ENCODE data around the gene ASXL2. TPM values are rescaled to one million over a fixed set of nuclear protein-coding genes. Genes with fewer than 3 reads are reported as not detected.
"Not testable (repeated sequence)": the region's sequence is repeated elsewhere in the genome, so short reads cannot be mapped to it uniquely, and the experiment has no call there.

Gene ASXL2
- total and polyA plus RNA-seq, 4 experiments from 2014 or later = 6.3 to 63.6 (median 33.1) TPM

DNA sequence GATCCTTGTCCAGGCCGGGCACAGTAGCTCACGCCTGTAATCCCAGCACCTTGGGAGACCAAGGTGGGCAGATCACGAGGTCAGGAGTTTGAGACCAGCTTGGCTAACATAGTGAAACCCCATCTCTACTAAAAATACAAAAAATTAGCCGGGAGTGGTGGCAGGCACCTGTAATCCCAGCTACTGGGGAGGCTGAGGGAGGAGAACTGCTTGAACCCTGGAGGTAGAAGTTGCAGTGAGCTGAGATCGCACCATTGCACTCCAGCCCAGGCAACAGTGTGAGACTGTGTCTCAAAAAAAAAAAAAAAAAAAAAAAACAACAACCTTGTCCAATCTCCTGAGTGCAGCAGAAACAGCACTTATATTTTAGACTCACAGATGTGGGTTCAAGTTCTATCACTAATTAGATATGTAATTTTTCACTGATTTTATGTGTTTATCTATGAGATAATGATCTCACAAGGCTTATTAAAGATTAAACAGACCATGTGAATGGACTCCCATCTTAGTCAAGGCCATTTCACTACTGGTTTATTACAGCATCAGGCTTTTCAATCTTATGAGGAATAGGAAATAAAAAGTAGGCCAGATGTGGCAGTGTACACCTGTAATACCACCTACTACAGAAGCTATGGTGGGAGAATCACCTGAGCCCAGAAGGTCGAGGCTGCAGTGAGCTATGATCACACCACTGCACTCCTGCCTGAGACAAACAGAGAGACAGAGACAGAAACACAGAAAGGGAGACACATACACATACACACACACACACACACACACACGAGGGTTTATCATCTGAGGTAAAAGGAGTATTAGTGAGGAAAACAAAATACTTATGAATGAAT, 49.5 kb downstream of the ASXL2 start:
- H3K4me1 Mint-ChIP-seq = peaks cover 37 to 75% (median 60%) of the 10 kb centered on the region in 4 donors
- not testable (repeated sequence) for H3K9me3 Mint-ChIP-seq; H3K9me3 ChIP-seq (ENCODE audit: control insufficient read depth in 1 of 2, low read length in 2 of 2); H3K4me3 ChIP-seq (ENCODE audit: low read length in 2 of 2); H3K27me3 ChIP-seq (ENCODE audit: insufficient read depth, low read length); H3K27ac ChIP-seq (ENCODE audit: low read depth, low read length); H3K36me3 ChIP-seq (ENCODE audit: insufficient read depth, low read length); DNase-seq; H3K27me3 Mint-ChIP-seq
- intact Hi-C loops (cut with micrococcal nuclease) = loop anchor here (5.0 kb wide), 1 partner anchor 36 kb away; no protein-coding TSS in a partner anchor
- ChIA-PET CTCF (ENCODE audit: partially characterized antibody) (interaction anchor here (4.8 kb wide), 1 partner anchor 24 kb away, joined by 29 read pairs; no protein-coding TSS in a partner anchor), POLR2A (ENCODE audit: partially characterized antibody) (interaction anchor here (0.6 kb wide), 2 partner anchors 32 to 145 kb away, joined by 3 read pairs; no protein-coding TSS in a partner anchor)
- H3K4me1 ChIP-seq (ENCODE audit: insufficient read depth, low read length) = peaks cover 55% of the 10 kb centered on the region
- peak overlapping the region in 3 of 7 donors; percentile 43 to 63 (median 60) for H3K27ac Mint-ChIP-seq
- H3K4me3 Mint-ChIP-seq = peak overlapping the region in 2 of 8 donors; percentile 10 to 23
- peaks cover 17 to 31% of the 10 kb centered on the region in 2 donors for H3K36me3 Mint-ChIP-seq

DNA sequence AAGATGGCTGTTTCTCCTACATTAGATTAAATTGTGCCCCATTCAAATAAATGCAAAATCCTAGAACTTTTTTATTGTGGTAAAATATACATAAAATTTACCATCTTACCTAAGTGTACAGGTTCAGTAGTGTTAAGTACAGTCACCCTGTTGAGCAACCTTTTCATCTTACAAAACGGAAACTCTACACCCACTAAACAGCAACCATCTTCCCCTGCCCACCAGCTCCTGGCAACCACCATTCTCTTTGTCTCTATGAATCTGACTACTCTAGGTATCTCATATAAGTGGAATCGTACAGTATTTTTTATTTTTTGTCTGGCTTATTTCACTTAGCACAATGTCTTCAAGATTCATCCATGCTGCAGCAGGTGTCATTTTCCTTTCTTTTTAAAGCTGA, 53.0 kb downstream of the ASXL2 start:
- Histone ChIP-seq H3K36me3 (ENCODE audit: insufficient read depth, low read length) (no peaks in the 10 kb centered on the region), H3K9me3 (ENCODE audit: control insufficient read depth in 1 of 2, low read length in 2 of 2) (no peaks in the 10 kb centered on the region), H3K27me3 (ENCODE audit: insufficient read depth, low read length) (no peaks in the 10 kb centered on the region), H3K27ac (ENCODE audit: low read depth, low read length) (no peak overlapping the region), H3K4me1 (ENCODE audit: insufficient read depth, low read length) (peaks cover 55% of the 10 kb centered on the region), H3K4me3 (ENCODE audit: low read length in 2 of 2) (no peak overlapping the region)
- intact Hi-C loops (cut with micrococcal nuclease) = loop anchor here (5.0 kb wide), 1 partner anchor 33 kb away; no protein-coding TSS in a partner anchor
- DNase-seq = peak; percentile 42 to 64 (median 52)
- Mint-ChIP-seq H3K4me1 (peaks cover 47 to 75% (median 58%) of the 10 kb centered on the region in 4 donors), H3K27me3 (no peaks in the 10 kb centered on the region), H3K9me3 (peaks cover 0 to 3% (median 0%) of the 10 kb centered on the region in 8 donors), H3K4me3 (peak overlapping the region; percentile 17 to 76 (median 68)), H3K36me3 (peaks cover 8 to 14% of the 10 kb centered on the region in 2 donors), H3K27ac (peak overlapping the region; percentile 33 to 84 (median 71))
- ChIA-PET POLR2A (ENCODE audit: partially characterized antibody) (interaction anchor here (0.6 to 1.2 kb wide), 4 partner anchors 13 to 54 kb away, joined by 3 to 6 read pairs (median 4); partner anchors contain the start of gene ASXL2), CTCF (ENCODE audit: partially characterized antibody) (interaction anchor here (1.9 to 4.8 kb wide), 2 partner anchors 14 to 28 kb away, joined by 7 to 29 read pairs; no protein-coding TSS in a partner anchor)

DNA sequence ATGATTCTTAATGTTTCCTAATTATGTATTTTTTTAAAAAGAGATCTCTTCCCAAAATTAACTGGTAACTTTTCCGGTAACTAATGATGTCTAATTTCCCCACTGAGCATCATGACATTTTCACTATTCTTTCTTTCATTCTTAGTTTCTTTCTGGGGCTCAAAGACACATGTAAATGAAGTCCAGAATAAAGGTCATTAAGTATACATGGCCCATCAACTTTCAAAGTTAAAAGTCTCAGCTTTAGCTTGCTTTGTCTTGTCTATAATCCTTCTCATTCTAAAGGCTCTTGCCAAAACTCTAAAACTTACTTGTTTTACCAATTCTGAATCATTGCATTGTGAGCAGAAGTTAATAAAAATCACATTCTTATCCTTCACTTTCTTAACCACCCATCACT, 53.6 kb downstream of the ASXL2 start:
- no peaks in the 10 kb centered on the region for H3K27me3 Mint-ChIP-seq
- H3K27ac Mint-ChIP-seq = peak overlapping the region; percentile 33 to 84 (median 71)
- DNase-seq = no peak
- Histone ChIP-seq H3K9me3 (ENCODE audit: control insufficient read depth in 1 of 2, low read length in 2 of 2) (no peaks in the 10 kb centered on the region), H3K27me3 (ENCODE audit: insufficient read depth, low read length) (no peaks in the 10 kb centered on the region), H3K4me3 (ENCODE audit: low read length in 2 of 2) (no peak overlapping the region), H3K4me1 (ENCODE audit: insufficient read depth, low read length) (peaks cover 53% of the 10 kb centered on the region), H3K36me3 (ENCODE audit: insufficient read depth, low read length) (no peaks in the 10 kb centered on the region), H3K27ac (ENCODE audit: low read depth, low read length) (no peak overlapping the region)
- ChIA-PET POLR2A (ENCODE audit: partially characterized antibody) (interaction anchor here (1.2 kb wide), 1 partner anchor 54 kb away, joined by 6 read pairs; the partner anchor contains the start of gene ASXL2), CTCF (ENCODE audit: partially characterized antibody) (interaction anchor here (1.3 to 4.8 kb wide), 2 partner anchors 14 to 28 kb away, joined by 3 to 29 read pairs; no protein-coding TSS in a partner anchor)
- peak overlapping the region in 7 of 8 donors; percentile 17 to 76 (median 70) for H3K4me3 Mint-ChIP-seq
- peaks cover 8 to 14% of the 10 kb centered on the region in 2 donors for H3K36me3 Mint-ChIP-seq
- H3K4me1 Mint-ChIP-seq = peaks cover 46 to 70% (median 56%) of the 10 kb centered on the region in 4 donors
- intact Hi-C loops (cut with micrococcal nuclease) = loop anchor here (5.0 kb wide), 1 partner anchor 32 kb away; no protein-coding TSS in a partner anchor
- peaks cover 0 to 3% (median 0%) of the 10 kb centered on the region in 8 donors for H3K9me3 Mint-ChIP-seq

DNA sequence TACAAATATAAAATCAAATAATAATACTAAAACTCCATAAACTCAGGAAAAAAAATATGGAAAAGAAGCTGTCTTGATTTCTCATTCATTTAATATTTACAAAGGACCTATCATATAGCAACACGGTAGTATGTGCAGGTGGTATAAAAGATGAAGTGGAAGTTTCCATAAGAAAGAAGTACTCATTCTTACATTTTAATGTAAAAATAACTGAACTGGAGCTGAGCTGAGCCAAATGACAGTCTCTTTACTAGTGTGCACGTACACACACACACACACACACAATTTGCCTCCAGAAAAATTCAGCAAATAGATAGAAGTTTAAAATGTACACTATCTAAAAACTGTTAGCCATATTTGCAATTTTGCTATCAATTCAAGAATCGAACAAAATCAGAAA, 54.1 kb downstream of the ASXL2 start:
- H3K4me1 Mint-ChIP-seq = peaks cover 45 to 69% (median 58%) of the 10 kb centered on the region in 4 donors
- H3K9me3 ChIP-seq (ENCODE audit: control insufficient read depth in 1 of 2, low read length in 2 of 2) = no peaks in the 10 kb centered on the region
- peak overlapping the region in 3 of 7 donors; percentile 37 to 82 (median 43) for H3K27ac Mint-ChIP-seq
- H3K27ac ChIP-seq (ENCODE audit: low read depth, low read length) = no peak overlapping the region
- H3K4me3 ChIP-seq (ENCODE audit: low read length in 2 of 2) = no peak overlapping the region
- peak overlapping the region in 5 of 8 donors; percentile 63 to 76 (median 70) for H3K4me3 Mint-ChIP-seq
- H3K9me3 Mint-ChIP-seq = peaks cover 0 to 3% (median 0%) of the 10 kb centered on the region in 8 donors
- H3K36me3 ChIP-seq (ENCODE audit: insufficient read depth, low read length) = no peaks in the 10 kb centered on the region
- H3K27me3 ChIP-seq (ENCODE audit: insufficient read depth, low read length) = no peaks in the 10 kb centered on the region
- intact Hi-C loops (cut with micrococcal nuclease) = no loop called here
- H3K27me3 Mint-ChIP-seq = no peaks in the 10 kb centered on the region
- DNase-seq = no peak
- peaks cover 48% of the 10 kb centered on the region for H3K4me1 ChIP-seq (ENCODE audit: insufficient read depth, low read length)
- ChIA-PET CTCF (ENCODE audit: partially characterized antibody) (interaction anchor here (1.3 to 4.8 kb wide), 2 partner anchors 14 to 29 kb away, joined by 3 to 29 read pairs; no protein-coding TSS in a partner anchor), POLR2A (ENCODE audit: partially characterized antibody) (interaction anchor here (1.2 kb wide), 1 partner anchor 16 kb away, joined by 4 read pairs; no protein-coding TSS in a partner anchor)
- H3K36me3 Mint-ChIP-seq = peaks cover 8 to 14% of the 10 kb centered on the region in 2 donors

DNA sequence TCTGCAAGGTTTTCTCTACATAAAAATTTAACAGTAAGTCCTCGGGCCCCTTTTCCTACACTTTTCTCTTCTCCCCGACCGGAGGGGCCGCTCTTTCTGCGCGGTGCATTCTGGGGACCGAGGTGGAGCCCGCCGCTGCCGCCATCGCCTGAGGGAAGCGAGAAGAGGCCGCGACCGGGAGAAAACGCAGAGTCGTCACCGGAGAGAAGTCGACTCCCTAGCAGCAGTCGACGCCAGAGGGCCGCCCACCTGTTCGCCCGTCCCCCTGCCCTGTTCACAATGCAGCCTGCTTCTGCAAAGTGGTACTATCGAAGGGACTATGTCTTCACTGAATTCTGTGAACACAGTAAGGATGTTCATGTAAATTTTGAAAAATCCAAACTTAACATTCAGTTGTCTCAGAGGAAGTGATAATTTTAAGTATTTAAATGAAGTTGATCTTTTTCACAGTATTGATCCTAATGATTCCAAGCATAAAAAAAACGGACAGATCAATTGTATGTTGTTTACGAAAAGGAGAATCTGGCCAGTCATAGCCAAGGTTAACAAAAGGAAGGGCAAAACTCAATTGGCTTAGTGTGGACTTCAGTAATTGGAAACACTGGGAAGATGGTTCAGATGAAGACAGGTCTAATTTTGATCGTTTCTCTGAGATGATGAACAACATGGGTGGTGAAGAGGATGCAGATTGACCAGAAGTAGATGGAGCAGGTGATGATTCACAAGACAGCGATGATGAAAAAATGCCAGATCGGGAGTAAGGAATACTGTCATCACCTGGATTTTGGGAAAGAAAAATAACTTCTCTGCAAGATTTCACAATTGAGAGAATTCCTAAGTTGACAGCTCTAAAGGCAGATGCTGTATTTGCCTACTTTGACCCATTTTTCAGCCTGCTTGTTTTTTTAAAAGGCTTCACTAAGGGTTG, 55.8 kb downstream of the ASXL2 start:
- H3K4me1 Mint-ChIP-seq = peaks cover 43 to 75% (median 59%) of the 10 kb centered on the region in 4 donors
- CTCF ChIA-PET (ENCODE audit: partially characterized antibody) = interaction anchor here (1.3 kb wide), 1 partner anchor 27 kb away, joined by 3 read pairs; no protein-coding TSS in a partner anchor

DNA sequence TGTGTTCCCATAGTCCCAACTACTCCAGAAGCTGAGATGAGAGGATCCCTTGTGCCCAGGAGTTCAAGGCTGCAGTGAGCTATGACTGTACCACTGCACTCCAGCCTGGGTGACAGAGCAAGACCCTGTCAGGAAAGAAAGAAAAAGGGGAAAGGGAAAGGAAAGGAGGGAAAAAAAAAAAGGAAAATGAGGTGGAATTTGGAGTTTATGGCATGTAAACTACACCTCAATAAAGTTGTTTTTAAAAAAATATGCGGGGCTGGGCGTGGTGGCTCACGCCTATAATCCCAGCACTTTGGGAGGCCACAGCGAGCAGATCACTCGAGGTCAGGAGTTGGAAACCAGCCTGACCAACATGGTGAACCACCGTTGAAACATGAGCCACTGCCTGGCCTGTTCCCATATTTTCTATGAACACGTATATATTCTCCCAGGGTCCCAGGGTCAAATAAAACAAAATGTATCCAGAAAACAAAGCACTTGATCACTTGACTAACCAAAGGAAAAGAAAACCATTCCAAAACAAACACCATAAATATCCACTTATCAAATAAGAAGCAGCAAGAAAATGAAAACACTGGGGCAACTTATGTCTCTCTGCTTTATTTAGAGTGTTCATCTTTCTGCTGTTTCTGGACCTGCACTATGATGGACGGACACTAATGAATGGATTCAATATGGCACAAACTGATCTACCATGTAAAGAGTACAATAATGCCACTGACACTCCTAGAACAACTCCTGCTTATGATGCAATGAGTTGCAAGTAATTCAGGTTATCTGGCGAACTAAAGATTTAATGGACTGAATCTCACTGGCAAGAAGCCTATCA, 56.8 kb downstream of the ASXL2 start:
- Mint-ChIP-seq H3K27me3 (no peaks in the 10 kb centered on the region), H3K27ac (peak overlapping the region; percentile 14 to 94 (median 77)), H3K9me3 (peaks cover 0 to 2% (median 0%) of the 10 kb centered on the region in 8 donors), H3K4me1 (peaks cover 48 to 83% (median 66%) of the 10 kb centered on the region in 4 donors), H3K36me3 (peaks cover 5 to 10% of the 10 kb centered on the region in 2 donors), H3K4me3 (peak overlapping the region; percentile 65 to 86 (median 79))
- no peak for DNase-seq
- ChIA-PET CTCF (ENCODE audit: partially characterized antibody) (no interaction called here), POLR2A (ENCODE audit: partially characterized antibody) (no interaction called here)
- Histone ChIP-seq H3K36me3 (ENCODE audit: insufficient read depth, low read length) (no peaks in the 10 kb centered on the region), H3K4me1 (ENCODE audit: insufficient read depth, low read length) (peaks cover 60% of the 10 kb centered on the region), H3K27me3 (ENCODE audit: insufficient read depth, low read length) (no peaks in the 10 kb centered on the region), H3K27ac (ENCODE audit: low read depth, low read length) (peak overlapping the region; percentile 52), H3K9me3 (ENCODE audit: control insufficient read depth in 1 of 2, low read length in 2 of 2) (no peaks in the 10 kb centered on the region), H3K4me3 (ENCODE audit: low read length in 2 of 2) (peak overlapping the region in 1 of 2 donors; percentile 21)
- intact Hi-C loops (cut with micrococcal nuclease) = no loop called here

More for the DNA sequence above, 55.8 kb downstream of the ASXL2 start:
- no peaks in the 10 kb centered on the region for H3K27me3 ChIP-seq (ENCODE audit: insufficient read depth, low read length)
- POLR2A ChIA-PET (ENCODE audit: partially characterized antibody) = no interaction called here
- H3K9me3 Mint-ChIP-seq = peaks cover 0 to 2% (median 0%) of the 10 kb centered on the region in 8 donors
- intact Hi-C loops (cut with micrococcal nuclease) = no loop called here
- peak overlapping the region; percentile 61 to 94 (median 77) for H3K27ac Mint-ChIP-seq
- H3K27ac ChIP-seq (ENCODE audit: low read depth, low read length) = peak overlapping the region; percentile 52
- peaks cover 5 to 11% of the 10 kb centered on the region in 2 donors for H3K36me3 Mint-ChIP-seq
- H3K27me3 Mint-ChIP-seq = no peaks in the 10 kb centered on the region
- H3K9me3 ChIP-seq (ENCODE audit: control insufficient read depth in 1 of 2, low read length in 2 of 2) = no peaks in the 10 kb centered on the region
- DNase-seq = peak; percentile 48 to 79 (median 56)
- H3K4me1 ChIP-seq (ENCODE audit: insufficient read depth, low read length) = peaks cover 50% of the 10 kb centered on the region
- H3K36me3 ChIP-seq (ENCODE audit: insufficient read depth, low read length) = no peaks in the 10 kb centered on the region
- H3K4me3 Mint-ChIP-seq = peak overlapping the region; percentile 65 to 86 (median 79)
- peak overlapping the region; percentile 1 to 21 for H3K4me3 ChIP-seq (ENCODE audit: low read length in 2 of 2)

Data from CD4-positive, alpha-beta memory T cell (primary cell).